Neural cell (in vitro differentiated cells): ENCODE data around the gene GAL. TPM values are rescaled to one million over a fixed set of nuclear protein-coding genes. Genes with fewer than 3 reads are reported as not detected.
"Not testable (repeated sequence)": the region's sequence is repeated elsewhere in the genome, so short reads cannot be mapped to it uniquely, and the experiment has no call there.

Source experiments
- H2AFZ ChIP-seq: fragments of 200-600, 300-800 bp; sonication (generic), shearing (Covaris generic); 2 replicates; pipeline ENCODE4 v1.6.0; 2014; ENCODE audit warnings: low read depth, mild to moderate bottlenecking, antibody characterized with exemption, low read length, moderate library complexity
- H3F3A ChIP-seq: fragments of 200-600 bp; shearing (Covaris generic); 2 replicates; pipeline ENCODE4 v1.6.1; 2016; ENCODE audit warnings: mild to moderate bottlenecking, moderate library complexity, mixed read lengths, antibody characterized with exemption, low read length; ENCODE audit not compliant: insufficient read depth, poor library complexity, severe bottlenecking
- H3K27ac ChIP-seq: fragments of 200-600, 300-800 bp; sonication (generic), shearing (Covaris generic); 2 replicates; pipeline ENCODE4 v1.5.1; 2014; ENCODE audit warnings: mild to moderate bottlenecking, low read length, moderate library complexity
- H3K27me3 ChIP-seq: fragments of 300-800, 200-600 bp; sonication (generic), shearing (Covaris generic); 2 replicates; pipeline ENCODE4 v1.6.0; 2014; ENCODE audit warnings: mild to moderate bottlenecking, low read depth, low read length, moderate library complexity; ENCODE audit not compliant: insufficient read depth
- H3K36me3 ChIP-seq: fragments of 300-800, 200-600 bp; sonication (generic), shearing (Covaris generic); 2 replicates; pipeline ENCODE4 v1.5.1; 2014; ENCODE audit warnings: mild to moderate bottlenecking, antibody characterized with exemption, low read length, moderate library complexity; ENCODE audit not compliant: insufficient read depth
- H3K4me2 ChIP-seq: fragments of 300-800, 200-600 bp; sonication (generic), shearing (Covaris generic); 2 replicates; pipeline ENCODE4 v1.6.0; 2014; ENCODE audit warnings: mild to moderate bottlenecking, low read length
- H3K4me3 ChIP-seq: fragments of 300-800, 200-600 bp; sonication (generic), shearing (Covaris generic); 2 replicates; pipeline ENCODE4 v1.5.1; 2014; ENCODE audit warnings: mild to moderate bottlenecking, low read length, moderate library complexity
- H3K79me2 ChIP-seq: fragments of 200-600 bp; shearing (Covaris generic); replicated peaks from 2 replicates; pipeline ENCODE4 v1.6.0; 2014; ENCODE audit warnings: mild to moderate bottlenecking, low read length, moderate library complexity; ENCODE audit not compliant: insufficient read depth
- H3K9ac ChIP-seq: fragments of 300-800, 200-600 bp; sonication (generic), shearing (Covaris generic); 2 replicates; pipeline ENCODE4 v1.6.1; 2016; ENCODE audit warnings: mild to moderate bottlenecking, low read length, mixed read lengths
- H3K9me2 ChIP-seq: fragments of 200-600 bp; shearing (Covaris generic); 2 replicates; pipeline ENCODE4 v1.6.1; 2016; ENCODE audit warnings: mild to moderate bottlenecking, low read length, mixed read lengths; ENCODE audit not compliant: insufficient read depth
- H3K9me3 ChIP-seq: fragments of 200-600, 300-800 bp; sonication (generic), shearing (Covaris generic); 2 replicates; pipeline ENCODE4 v1.6.1; 2016; ENCODE audit warnings: mild to moderate bottlenecking, mixed run types, low read length, moderate library complexity, mixed read lengths
- H4K20me1 ChIP-seq: fragments of 200-600 bp; shearing (Covaris generic); 2 replicates; pipeline ENCODE4 v1.6.1; 2016; ENCODE audit warnings: mild to moderate bottlenecking, mixed run types; ENCODE audit not compliant: insufficient read depth
- EP300 ChIP-seq: fragments of 450-650 bp; conservative IDR thresholded peaks from 2 replicates; pipeline ENCODE4 v1.6.1; 2014; ENCODE audit warnings: antibody characterized with exemption, mild to moderate bottlenecking, moderate library complexity; ENCODE audit not compliant: poor library complexity, severe bottlenecking
- EZH2 ChIP-seq: fragments of 200-600, 300-800 bp; shearing (Covaris generic), sonication (generic); IDR thresholded peaks from 2 replicates; pipeline ENCODE4 v1.6.1; 2014; ENCODE audit warnings: antibody characterized with exemption, low read length, borderline replicate concordance, mild to moderate bottlenecking; ENCODE audit not compliant: insufficient read depth, poor library complexity, severe bottlenecking
- MXI1 ChIP-seq: fragments of 450-650 bp; conservative IDR thresholded peaks from 2 replicates; pipeline ENCODE4 v1.6.1; 2014; ENCODE audit warnings: antibody characterized with exemption, mild to moderate bottlenecking; ENCODE audit not compliant: poor library complexity, severe bottlenecking
- POLR2AphosphoS5 ChIP-seq: IDR thresholded peaks from 2 replicates; pipeline ENCODE4 v1.6.1; 2012
- RAD21 ChIP-seq: fragments of 450-650 bp; conservative IDR thresholded peaks from 2 replicates; pipeline ENCODE4 v1.6.1; 2014; ENCODE audit warnings: antibody characterized with exemption, mild to moderate bottlenecking, moderate library complexity
- SMC3 ChIP-seq: fragments of 450-650 bp; conservative IDR thresholded peaks from 2 replicates; pipeline ENCODE4 v1.6.1; 2014; ENCODE audit warnings: antibody characterized with exemption, mild to moderate bottlenecking, moderate library complexity; ENCODE audit not compliant: poor library complexity
- TAF1 ChIP-seq: IDR thresholded peaks from 2 replicates; pipeline ENCODE4 v1.6.1; 2012; ENCODE audit warnings: low read depth
- polyA minus RNA-seq: library from RNA; depleted of rRNA, polyadenylated mRNA; stranded (reverse); fragments of >200 nt; gene quantifications from 2 replicates; pipeline ENCODE4 v1.2.3, GENCODE V29; 2014
- polyA plus RNA-seq: library from polyadenylated mRNA; depleted of rRNA; stranded (reverse); fragments of >200 nt; gene quantifications from 2 replicates; pipeline ENCODE4 v1.2.3, GENCODE V29; 2014
- TF ChIP-seq, protein P1 (sequence below): fragments of 450-650 bp; IDR thresholded peaks from 2 replicates; pipeline ENCODE4 v1.5.1; 2014; ENCODE audit warnings: antibody characterized with exemption, mild to moderate bottlenecking, moderate library complexity; ENCODE audit not compliant: poor library complexity, severe bottlenecking

Gene GAL
- polyA plus RNA-seq (2.1 and 2.2 TPM in 2 replicates), polyA minus RNA-seq (not detected in 2 replicates)

DNA sequence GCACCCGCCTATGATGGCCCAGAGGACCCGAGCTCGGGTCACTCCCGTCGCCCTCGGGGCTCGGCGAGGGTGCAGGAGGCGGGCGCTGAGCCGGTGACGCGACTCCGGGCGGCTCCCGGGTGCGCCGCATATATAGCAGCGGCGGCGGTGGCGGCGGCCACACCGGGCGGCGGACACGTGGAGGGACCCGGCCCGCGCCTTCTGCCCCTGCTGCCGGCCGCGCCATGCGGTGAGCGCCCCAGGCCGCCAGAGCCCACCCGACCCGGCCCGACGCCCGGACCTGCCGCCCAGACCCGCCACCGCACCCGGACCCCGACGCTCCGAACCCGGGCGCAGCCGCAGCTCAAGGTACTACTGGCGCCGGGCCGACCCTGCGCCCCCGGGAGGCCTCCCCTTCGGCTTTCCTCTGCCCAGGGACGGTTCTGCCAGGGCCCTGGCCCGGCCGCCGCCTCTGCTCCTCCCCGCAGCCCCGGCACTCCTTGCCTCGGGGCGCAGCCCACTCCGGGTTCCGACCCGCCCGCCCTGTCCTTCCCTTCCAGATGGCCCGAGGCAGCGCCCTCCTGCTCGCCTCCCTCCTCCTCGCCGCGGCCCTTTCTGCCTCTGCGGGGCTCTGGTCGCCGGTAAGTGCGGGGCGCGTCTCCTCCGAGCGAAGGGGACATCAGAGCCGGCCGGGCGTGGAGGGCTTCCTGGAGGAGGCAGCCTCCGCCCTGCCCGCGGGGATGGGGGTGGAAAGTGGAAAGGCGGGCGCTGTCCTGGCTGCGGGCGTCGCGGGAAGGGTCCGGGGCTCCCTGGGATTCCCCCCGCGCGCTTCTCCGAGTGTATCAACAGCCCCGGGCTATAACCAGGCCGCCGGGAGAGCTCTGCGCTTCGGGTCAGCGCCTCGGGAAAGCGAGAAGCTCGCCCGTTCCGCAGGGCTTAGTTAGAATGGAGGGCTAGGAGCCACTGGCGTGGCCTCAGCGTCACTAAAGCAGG is at the start of gene GAL:
Gene GAL, plus strand, starts transcription at position 160 of the 972 bp plus-strand sequence. Its CDS starts 380 bp downstream, at position 540.
- Histone ChIP-seq H3K27me3 (peaks cover 52% of the 10 kb centered on the region), H4K20me1 (no peaks in the 10 kb centered on the region), H3K27ac (no peak within 1 kb of the TSS), H3K9ac (peak within 1 kb of the TSS; percentile 9), H3K36me3 (no peaks in the 10 kb centered on the region), H3K4me2 (no peak within 1 kb of the TSS), H3F3A (no peaks in the 10 kb centered on the region), H3K9me3 (no peaks in the 10 kb centered on the region), H3K9me2 (no peaks in the 10 kb centered on the region), H2AFZ (no peak within 1 kb of the TSS), H3K4me3 (peak within 1 kb of the TSS; percentile 59), H3K79me2 (no peaks in the 10 kb centered on the region)
- TF ChIP-seq SMC3 (no peak), RAD21 (no peak), EZH2 (peak; percentile 55), TAF1 (no peak), EP300 (no peak), POLR2AphosphoS5 (no peak), MXI1 (peak; percentile 36)
- TF ChIP-seq, protein P1, sequence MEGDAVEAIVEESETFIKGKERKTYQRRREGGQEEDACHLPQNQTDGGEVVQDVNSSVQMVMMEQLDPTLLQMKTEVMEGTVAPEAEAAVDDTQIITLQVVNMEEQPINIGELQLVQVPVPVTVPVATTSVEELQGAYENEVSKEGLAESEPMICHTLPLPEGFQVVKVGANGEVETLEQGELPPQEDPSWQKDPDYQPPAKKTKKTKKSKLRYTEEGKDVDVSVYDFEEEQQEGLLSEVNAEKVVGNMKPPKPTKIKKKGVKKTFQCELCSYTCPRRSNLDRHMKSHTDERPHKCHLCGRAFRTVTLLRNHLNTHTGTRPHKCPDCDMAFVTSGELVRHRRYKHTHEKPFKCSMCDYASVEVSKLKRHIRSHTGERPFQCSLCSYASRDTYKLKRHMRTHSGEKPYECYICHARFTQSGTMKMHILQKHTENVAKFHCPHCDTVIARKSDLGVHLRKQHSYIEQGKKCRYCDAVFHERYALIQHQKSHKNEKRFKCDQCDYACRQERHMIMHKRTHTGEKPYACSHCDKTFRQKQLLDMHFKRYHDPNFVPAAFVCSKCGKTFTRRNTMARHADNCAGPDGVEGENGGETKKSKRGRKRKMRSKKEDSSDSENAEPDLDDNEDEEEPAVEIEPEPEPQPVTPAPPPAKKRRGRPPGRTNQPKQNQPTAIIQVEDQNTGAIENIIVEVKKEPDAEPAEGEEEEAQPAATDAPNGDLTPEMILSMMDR = no peak

- not testable (repeated sequence) for H3K79me2 ChIP-seq, H3K27me3 ChIP-seq, H2AFZ ChIP-seq, H3K9ac ChIP-seq, H3K36me3 ChIP-seq, H3K27ac ChIP-seq, H3K4me2 ChIP-seq, H4K20me1 ChIP-seq, H3K9me2 ChIP-seq, H3K9me3 ChIP-seq, H3F3A ChIP-seq, H3K4me3 ChIP-seq
Observed at GRCh38 chr11:68634606-68635005, 49.7 kb upstream of the GAL start.

- not testable (repeated sequence) for H3F3A ChIP-seq, H3K9me3 ChIP-seq, H3K27ac ChIP-seq, H4K20me1 ChIP-seq, H3K36me3 ChIP-seq, H2AFZ ChIP-seq, H3K4me3 ChIP-seq, H3K9me2 ChIP-seq, H3K27me3 ChIP-seq, H3K79me2 ChIP-seq, H3K9ac ChIP-seq, H3K4me2 ChIP-seq
Observed at GRCh38 chr11:68635172-68635571, 49.2 kb upstream of the GAL start.

- not testable (repeated sequence) for H3K79me2 ChIP-seq, H3K4me3 ChIP-seq
Observed at GRCh38 chr11:68635883-68636282, 48.5 kb upstream of the GAL start.

DNA sequence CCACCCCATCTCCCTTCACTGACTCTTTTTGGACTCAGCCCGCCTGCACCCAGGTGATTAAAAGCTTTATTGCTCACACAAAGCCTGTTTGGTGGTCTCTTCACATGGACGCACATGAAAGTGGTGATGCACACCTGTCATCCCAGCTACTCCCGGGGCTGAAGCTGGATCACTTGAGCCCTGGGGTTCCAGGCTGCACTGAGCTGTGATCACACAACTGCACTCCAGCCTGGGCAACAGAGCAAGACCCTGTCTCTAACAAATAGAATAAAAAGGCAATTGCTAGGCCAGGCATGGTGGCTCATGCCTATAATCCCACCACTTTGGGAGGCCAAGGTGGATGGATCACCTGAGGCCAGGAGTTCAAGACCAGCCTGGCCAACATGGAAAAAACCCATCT is 45.0 kb upstream of the GAL start:
- H3K9me3 ChIP-seq, H4K20me1 ChIP-seq, H3K27ac ChIP-seq, H3K4me3 ChIP-seq, H3K79me2 ChIP-seq, H3K36me3 ChIP-seq, H3K27me3 ChIP-seq, H3F3A ChIP-seq, H3K4me2 ChIP-seq, H3K9me2 ChIP-seq, H3K9ac ChIP-seq, H2AFZ ChIP-seq: not testable (repeated sequence)

More at GRCh38 chr11:68635883-68636282, 48.5 kb upstream of the GAL start:
- H4K20me1 ChIP-seq, H3K27me3 ChIP-seq, H3K9ac ChIP-seq, H3K9me3 ChIP-seq, H3K4me2 ChIP-seq, H3K9me2 ChIP-seq, H3K36me3 ChIP-seq, H3F3A ChIP-seq, H3K27ac ChIP-seq, H2AFZ ChIP-seq: not testable (repeated sequence)
